Measurements from ENCODE around the gene CCM2.

Gene CCM2

GRCh38 chr7:44969049-44969700, 30.8 kb upstream of the CCM2 start:
- no peak for DNase-seq (ENCODE audit: low spot score)

GRCh38 chr7:44969701-44970522, 30.1 kb upstream of the CCM2 start:
- DNase-seq (ENCODE audit: low spot score), result no peak

- DNase-seq (ENCODE audit: low spot score), result no peak
Measured at GRCh38 chr7:44970523-44971051, 29.4 kb upstream of the CCM2 start.

GRCh38 chr7:44971188-44971901, 28.7 kb upstream of the CCM2 start:
- no peak for DNase-seq (ENCODE audit: low spot score)

- no peak for DNase-seq (ENCODE audit: low spot score)
Measured at GRCh38 chr7:44971902-44972441, 28.0 kb upstream of the CCM2 start.

GRCh38 chr7:44972562-44972961, 27.4 kb upstream of the CCM2 start:
- DNase-seq (ENCODE audit: low spot score), result no peak

GRCh38 chr7:44973610-44974401, 26.2 kb upstream of the CCM2 start:
- DNase-seq (ENCODE audit: low spot score), result no peak

- no peak for DNase-seq (ENCODE audit: low spot score)
Measured at GRCh38 chr7:44974549-44974948, 25.5 kb upstream of the CCM2 start.

- DNase-seq (ENCODE audit: low spot score), result no peak
Measured at GRCh38 chr7:44975331-44976039, 24.5 kb upstream of the CCM2 start.

- no peak for DNase-seq (ENCODE audit: low spot score)
Measured at GRCh38 chr7:44976040-44976745, 23.8 kb upstream of the CCM2 start.

GRCh38 chr7:44976746-44977196, 23.2 kb upstream of the CCM2 start:
- no peak for DNase-seq (ENCODE audit: low spot score)

- DNase-seq (ENCODE audit: low spot score), result no peak
Measured at GRCh38 chr7:44977304-44977958, 22.6 kb upstream of the CCM2 start.

GRCh38 chr7:44977959-44978335, 22.1 kb upstream of the CCM2 start:
- DNase-seq (ENCODE audit: low spot score), result no peak

GRCh38 chr7:44978511-44979366, 21.3 kb upstream of the CCM2 start, which contains the start of gene MYO1G:
Gene MYO1G (minus strand): TSS chr7:44979015. CDS start chr7:44978961, 54 bp downstream.
- DNase-seq (ENCODE audit: low spot score), result no peak

GRCh38 chr7:44979481-44980392, 20.3 kb upstream of the CCM2 start:
- DNase-seq (ENCODE audit: low spot score), result no peak

GRCh38 chr7:44980393-44981034, 19.5 kb upstream of the CCM2 start:
- DNase-seq (ENCODE audit: low spot score), result no peak

Data from putamen (tissue), 1 donor.